ENCODE results near the gene PARS2.
A peak's percentile ranks its signal among the peaks of the same experiment; 100 is the strongest.

The PARS2 gene

GRCh38 chr1:54736685-54737084, 27.6 kb downstream of the PARS2 start:
- FAIRE-seq (no peak), DNase-seq (ENCODE audit: low spot score) (no peak)

GRCh38 chr1:54728027-54728426, 36.3 kb downstream of the PARS2 start:
- no peak for DNase-seq (ENCODE audit: low spot score)
- FAIRE-seq = no peak

- DNase-seq (ENCODE audit: low spot score) (no peak), FAIRE-seq (no peak)
Observed at GRCh38 chr1:54724771-54725170, 39.6 kb downstream of the PARS2 start.

- DNase-seq (ENCODE audit: low spot score) (no peak), FAIRE-seq (no peak)
Observed at GRCh38 chr1:54723985-54724384, 40.3 kb downstream of the PARS2 start.

GRCh38 chr1:54721719-54722118, 42.6 kb downstream of the PARS2 start:
- FAIRE-seq (no peak), DNase-seq (ENCODE audit: low spot score) (no peak)

GRCh38 chr1:54716299-54717047, 47.9 kb downstream of the PARS2 start:
- no peak for DNase-seq (ENCODE audit: low spot score)
- no peak for FAIRE-seq

GRCh38 chr1:54715493-54716298, 48.6 kb downstream of the PARS2 start, which contains the start of gene TTC4:
TSS of gene TTC4 (plus strand) at chr1:54715861. CDS start at chr1:54715909, 48 bp downstream.
- DNase-seq (ENCODE audit: low spot score) (peak; percentile 94), FAIRE-seq (peak; percentile 87)

- FAIRE-seq (no peak), DNase-seq (ENCODE audit: low spot score) (no peak)
Observed at GRCh38 chr1:54714881-54715492, 49.3 kb downstream of the PARS2 start.

GRCh38 chr1:54711536-54711935, 52.8 kb downstream of the PARS2 start:
- DNase-seq (ENCODE audit: low spot score) = no peak
- no peak for FAIRE-seq

GRCh38 chr1:54710841-54711240, 53.5 kb downstream of the PARS2 start:
- no peak for DNase-seq (ENCODE audit: low spot score)
- no peak for FAIRE-seq

- FAIRE-seq (no peak), DNase-seq (ENCODE audit: low spot score) (no peak)
Observed at GRCh38 chr1:54710434-54710833, 53.9 kb downstream of the PARS2 start.

GRCh38 chr1:54709547-54710292, 54.6 kb downstream of the PARS2 start:
- no peak for FAIRE-seq
- DNase-seq (ENCODE audit: low spot score) = peak; percentile 25

GRCh38 chr1:54708385-54708784, 55.9 kb downstream of the PARS2 start:
- FAIRE-seq = no peak
- no peak for DNase-seq (ENCODE audit: low spot score)
